ENCODE measurements around the gene CXCL16. TPM values are rescaled to one million over a fixed set of nuclear protein-coding genes. Genes with fewer than 3 reads are reported as not detected.

Gene CXCL16
- total RNA-seq, 1 experiment from 2014 or later = 44.8 TPM

DNA sequence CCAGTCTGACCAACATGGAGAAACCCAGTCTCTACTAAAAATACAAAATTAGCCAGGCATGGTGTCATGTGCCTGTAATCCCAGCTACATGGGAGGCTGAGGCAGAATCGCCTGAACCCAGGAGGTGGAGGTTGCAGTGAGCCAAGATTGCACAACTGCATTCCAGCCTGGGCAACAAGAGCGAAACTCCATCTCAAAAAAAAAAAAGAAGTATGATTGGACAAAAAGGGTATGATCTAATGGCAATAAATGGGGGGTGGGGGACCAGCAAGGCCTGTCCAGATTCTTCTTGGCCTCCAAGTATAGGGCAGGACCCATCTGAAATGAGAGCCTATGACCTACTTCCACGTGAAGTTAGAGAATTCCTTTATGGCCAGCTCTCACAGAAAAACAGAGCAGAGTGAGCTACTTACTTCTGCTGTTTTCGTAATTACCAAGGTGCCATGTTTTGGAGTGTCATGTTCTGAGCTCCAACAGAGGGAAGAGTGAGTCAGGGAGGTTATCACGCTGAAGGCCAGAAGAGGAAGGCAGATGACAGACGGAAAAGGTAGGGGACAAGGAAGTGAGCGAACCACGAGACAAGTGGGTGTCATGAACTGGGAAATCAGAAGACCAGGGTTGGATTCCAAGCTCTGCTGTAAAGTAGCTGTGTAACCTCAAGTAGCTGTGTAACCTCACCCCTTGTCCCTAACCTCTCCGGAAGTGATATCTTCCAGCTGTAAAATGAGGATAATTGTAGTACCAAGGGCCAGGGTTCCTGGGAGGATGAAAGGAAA lies 3.7 kb downstream of the CXCL16 start:
- ChIA-PET POLR2A (no interaction called here), CTCF (interaction anchor here (2.3 kb wide), 1 partner anchor 54 kb away, joined by 6 read pairs; the partner anchor contains the start of gene GLTPD2), RAD21 (ENCODE audit: low non-redundant PET in 1 of 2, low total read pairs in 2 of 2, uncharacterized antibody in 2 of 2, unreplicated experiment in 2 of 2) (no interaction called here)
- H3K9ac ChIP-seq (ENCODE audit: low read length) = no peak overlapping the region
- no peaks in the 10 kb centered on the region for H4K20me1 ChIP-seq (ENCODE audit: insufficient read depth)
- H2AFZ ChIP-seq (ENCODE audit: low read depth, low read length, poor library complexity, severe bottlenecking) = no peak overlapping the region
- H3K36me3 ChIP-seq (ENCODE audit: control insufficient read depth in 1 of 2, insufficient read depth in 2 of 2, low read length in 2 of 2) = 0 out of 4 replicates have a peak, but pooled peaks cover 0 to 2% of the 10 kb centered on the region in 2 experiments
- intact Hi-C loops (cut with micrococcal nuclease) = no loop called here
- peaks cover 11 to 32% of the 10 kb centered on the region in 2 experiments for H3K4me1 ChIP-seq (ENCODE audit: control insufficient read depth in 1 of 2, insufficient read depth in 2 of 2, low read length in 2 of 2)
- H3K27ac ChIP-seq (ENCODE audit: low read depth, low read length) = no peak overlapping the region
- H3K27me3 ChIP-seq (ENCODE audit: insufficient read depth, low read length) = no peaks in the 10 kb centered on the region
- no peak overlapping the region for H3K4me3 ChIP-seq (replicated peaks in 1 of 2; ENCODE audit: low read depth in 1 of 2, low read length in 2 of 2)
- no TSS peak for BruUV-seq (replicated peaks)
- ATAC-seq (no peak), DNase-seq (ENCODE audit: low read depth, low spot score) (no peak)
- no peak overlapping the region for H3K4me2 ChIP-seq (ENCODE audit: low read length)
- H3K9me3 ChIP-seq (ENCODE audit: control insufficient read depth in 1 of 2, insufficient read depth in 1 of 2, low read depth in 1 of 2, low read length in 2 of 2) = no peaks in the 10 kb centered on the region
- H3K79me2 ChIP-seq (ENCODE audit: insufficient read depth, low read length) = no peaks in the 10 kb centered on the region; the same call in 1 of the 2 replicates
- TF ChIP-seq CEBPB (IDR thresholded peaks at IDR 0.05; ENCODE audit: low read depth) = no peak
- TF ChIP-seq, protein P1, sequence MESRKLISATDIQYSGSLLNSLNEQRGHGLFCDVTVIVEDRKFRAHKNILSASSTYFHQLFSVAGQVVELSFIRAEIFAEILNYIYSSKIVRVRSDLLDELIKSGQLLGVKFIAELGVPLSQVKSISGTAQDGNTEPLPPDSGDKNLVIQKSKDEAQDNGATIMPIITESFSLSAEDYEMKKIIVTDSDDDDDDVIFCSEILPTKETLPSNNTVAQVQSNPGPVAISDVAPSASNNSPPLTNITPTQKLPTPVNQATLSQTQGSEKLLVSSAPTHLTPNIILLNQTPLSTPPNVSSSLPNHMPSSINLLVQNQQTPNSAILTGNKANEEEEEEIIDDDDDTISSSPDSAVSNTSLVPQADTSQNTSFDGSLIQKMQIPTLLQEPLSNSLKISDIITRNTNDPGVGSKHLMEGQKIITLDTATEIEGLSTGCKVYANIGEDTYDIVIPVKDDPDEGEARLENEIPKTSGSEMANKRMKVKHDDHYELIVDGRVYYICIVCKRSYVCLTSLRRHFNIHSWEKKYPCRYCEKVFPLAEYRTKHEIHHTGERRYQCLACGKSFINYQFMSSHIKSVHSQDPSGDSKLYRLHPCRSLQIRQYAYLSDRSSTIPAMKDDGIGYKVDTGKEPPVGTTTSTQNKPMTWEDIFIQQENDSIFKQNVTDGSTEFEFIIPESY (IDR thresholded peaks at IDR 0.05; ENCODE audit: extremely low read depth, insufficient replicate concordance, low read length) = no peak
- no peak for TF ChIP-seq ELF1 (IDR thresholded peaks at IDR 0.05; ENCODE audit: borderline replicate concordance, low read depth)
- no peak for TF ChIP-seq ZNF274 (IDR thresholded peaks at IDR 0.05; ENCODE audit: low read depth, low read length)
- TF ChIP-seq EZH2 (IDR thresholded peaks at IDR 0.05) = no peak
- no peak for TF ChIP-seq SIN3A (IDR thresholded peaks at IDR 0.05; ENCODE audit: low read depth)
- no peak for TF ChIP-seq ZFX (IDR thresholded peaks at IDR 0.05)
- TF ChIP-seq SP1 (IDR thresholded peaks at IDR 0.05; ENCODE audit: low read depth) = no peak
- no peak for TF ChIP-seq EZH2phosphoT487 (IDR thresholded peaks at IDR 0.05; ENCODE audit: borderline replicate concordance)
- H3K9me2 ChIP-seq (ENCODE audit: insufficient read depth) = no peaks in the 10 kb centered on the region
